CD4-positive, alpha-beta T cell treated with Interleukin-10 for 1 hour (primary cell): ENCODE results near the gene UBE2H.

ENCODE experiments used
- DNase-seq: peaks from one replicate; pipeline ENCODE4 v3.0.0-alpha.2; 2020

UBE2H gene

GRCh38 chr7:129950191-129950932 lies 2.4 kb downstream of the UBE2H start:
- DNase-seq: peak; percentile 49

GRCh38 chr7:129949292-129950133 lies 3.2 kb downstream of the UBE2H start:
- peak; percentile 15 for DNase-seq

GRCh38 chr7:129948877-129949291 lies 3.9 kb downstream of the UBE2H start:
- DNase-seq: peak; percentile 87

- DNase-seq: no peak
Measured at GRCh38 chr7:129948338-129948737, 4.4 kb downstream of the UBE2H start.

GRCh38 chr7:129947701-129948100 lies 5.1 kb downstream of the UBE2H start:
- no peak for DNase-seq

GRCh38 chr7:129947049-129947448 lies 5.7 kb downstream of the UBE2H start:
- DNase-seq: no peak

GRCh38 chr7:129946282-129946681 lies 6.5 kb downstream of the UBE2H start:
- no peak for DNase-seq

- DNase-seq: no peak
Measured at GRCh38 chr7:129943352-129943751, 9.4 kb downstream of the UBE2H start.

- DNase-seq: no peak
Measured at GRCh38 chr7:129940329-129940728, 12.4 kb downstream of the UBE2H start.

GRCh38 chr7:129939881-129940280 lies 12.9 kb downstream of the UBE2H start:
- DNase-seq: no peak

- DNase-seq: no peak
Measured at GRCh38 chr7:129933627-129934026, 19.1 kb downstream of the UBE2H start.

GRCh38 chr7:129926618-129927017 lies 26.1 kb downstream of the UBE2H start:
- no peak for DNase-seq

- DNase-seq: no peak
Measured at GRCh38 chr7:129925416-129926002, 27.3 kb downstream of the UBE2H start.

- no peak for DNase-seq
Measured at GRCh38 chr7:129924602-129925001, 28.2 kb downstream of the UBE2H start.

- DNase-seq: no peak
Measured at GRCh38 chr7:129923709-129924108, 29.1 kb downstream of the UBE2H start.

GRCh38 chr7:129919492-129919891 lies 33.3 kb downstream of the UBE2H start:
- no peak for DNase-seq

GRCh38 chr7:129918922-129919321 lies 33.8 kb downstream of the UBE2H start:
- DNase-seq: no peak

GRCh38 chr7:129917934-129918333 lies 34.8 kb downstream of the UBE2H start:
- DNase-seq: no peak

GRCh38 chr7:129914536-129915272 lies 38.1 kb downstream of the UBE2H start:
- DNase-seq: peak; percentile 29

GRCh38 chr7:129913428-129913827 lies 39.3 kb downstream of the UBE2H start:
- DNase-seq: no peak

GRCh38 chr7:129911790-129912189 lies 41.0 kb downstream of the UBE2H start:
- DNase-seq: no peak

GRCh38 chr7:129909669-129910068 lies 43.1 kb downstream of the UBE2H start:
- no peak for DNase-seq

- no peak for DNase-seq
Measured at GRCh38 chr7:129908181-129908580, 44.6 kb downstream of the UBE2H start.
